Astrocyte (in vitro differentiated cells and primary cell): ENCODE data around the gene UBE2QL1. TPM values are rescaled to one million over a fixed set of nuclear protein-coding genes. Genes with fewer than 3 reads are reported as not detected.
A peak's percentile ranks its signal among the peaks of the same experiment; 100 is the strongest.

ENCODE experiments used
- DNase-seq: peaks from one replicate; pipeline ENCODE4 v3.0.0-alpha.2; 2010; ENCODE audit warnings: low read depth
- FAIRE-seq: peaks from 2 replicates; lab custom pipeline; 2011; peaks lifted over from hg19 to GRCh38; lab: Jason Lieb, UNC
- H2AFZ ChIP-seq: 2 replicates; pipeline ENCODE4 v1.6.0; 2012; ENCODE audit warnings: low read depth, low read length, inconsistent platforms
- H3K27ac ChIP-seq: 2 replicates; pipeline ENCODE4 v1.5.1; 2011; ENCODE audit warnings: low read depth, low read length, inconsistent platforms
- H3K27me3 ChIP-seq: 2 replicates; pipeline ENCODE4 v1.6.0; 2011; ENCODE audit warnings: low read length, inconsistent platforms; ENCODE audit not compliant: insufficient read depth
- H3K36me3 ChIP-seq: 2 replicates; pipeline ENCODE4 v1.5.1; 2011; ENCODE audit warnings: low read length, inconsistent platforms; ENCODE audit not compliant: insufficient read depth
- H3K4me1 ChIP-seq: 2 replicates; pipeline ENCODE4 v1.5.1; 2011; ENCODE audit warnings: low read length, inconsistent platforms; ENCODE audit not compliant: insufficient read depth
- H3K4me2 ChIP-seq: 2 replicates; pipeline ENCODE4 v1.6.0; 2012; ENCODE audit warnings: low read length, inconsistent platforms
- H3K4me3 ChIP-seq: 2 replicates; pipeline ENCODE4 v1.5.1; 2011; ENCODE audit warnings: low read depth, mild to moderate bottlenecking, low read length, inconsistent platforms; ENCODE audit not compliant: insufficient read depth
- H3K79me2 ChIP-seq: 2 replicates; pipeline ENCODE4 v1.6.0; 2012; ENCODE audit warnings: mild to moderate bottlenecking, low read length, inconsistent platforms; ENCODE audit not compliant: insufficient read depth
- H3K9ac ChIP-seq: 2 replicates; pipeline ENCODE4 v1.6.0; 2012; ENCODE audit warnings: mild to moderate bottlenecking, low read length, inconsistent platforms
- H3K9me3 ChIP-seq: 2 replicates; pipeline ENCODE4 v1.5.1; 2012; ENCODE audit warnings: low read depth, mild to moderate bottlenecking, low read length, inconsistent platforms; ENCODE audit not compliant: insufficient read depth
- H4K20me1 ChIP-seq: 2 replicates; pipeline ENCODE4 v1.6.0; 2012; ENCODE audit warnings: low read length, inconsistent platforms; ENCODE audit not compliant: insufficient read depth
- H3K27ac Mint-ChIP-seq: one replicate; pipeline ENCODE4 v1.8.0; 2021; ENCODE audit warnings: mild to moderate bottlenecking, mixed read lengths; ENCODE audit not compliant: unreplicated experiment
- H3K27me3 Mint-ChIP-seq: one replicate; pipeline ENCODE4 v1.8.0; 2021; ENCODE audit warnings: low read depth, mixed read lengths; ENCODE audit not compliant: unreplicated experiment
- H3K36me3 Mint-ChIP-seq: one replicate; pipeline ENCODE4 v1.8.0; 2021; ENCODE audit warnings: low read depth, mixed read lengths; ENCODE audit not compliant: unreplicated experiment
- H3K4me1 Mint-ChIP-seq: one replicate; pipeline ENCODE4 v1.8.0; 2021; ENCODE audit warnings: low read depth, mixed read lengths; ENCODE audit not compliant: unreplicated experiment
- H3K4me3 Mint-ChIP-seq: one replicate; pipeline ENCODE4 v1.8.0; 2021; ENCODE audit warnings: mild to moderate bottlenecking, moderate library complexity, mixed read lengths; ENCODE audit not compliant: unreplicated experiment
- H3K9me3 Mint-ChIP-seq: one replicate; pipeline ENCODE4 v1.8.0; 2021; ENCODE audit warnings: mild to moderate bottlenecking, mixed read lengths; ENCODE audit not compliant: unreplicated experiment
- CTCF ChIP-seq: IDR thresholded peaks from 2 replicates; pipeline ENCODE4 v1.5.1; 2011; ENCODE audit warnings: low read depth, mild to moderate bottlenecking, inconsistent platforms, low read length, moderate library complexity; ENCODE audit not compliant: insufficient read depth
- EZH2 ChIP-seq: IDR thresholded peaks from 2 replicates; pipeline ENCODE4 v1.6.1; 2012; ENCODE audit warnings: mild to moderate bottlenecking, low read length, inconsistent platforms; ENCODE audit not compliant: insufficient read depth
- total RNA-seq: library from RNA; stranded (reverse); gene quantifications from 2 replicates; pipeline ENCODE4 v1.2.1, GENCODE V29; 2021

The UBE2QL1 gene
- total RNA-seq, 1 donor from 2014 or later: 0.50 TPM

- no peak for FAIRE-seq
- Histone ChIP-seq H3K36me3 (no peaks in the 10 kb centered on the region), H2AFZ (no peak overlapping the region), H3K9me3 (no peaks in the 10 kb centered on the region), H4K20me1 (no peaks in the 10 kb centered on the region), H3K27ac (no peak overlapping the region), H3K4me3 (no peak overlapping the region), H3K4me1 (no peaks in the 10 kb centered on the region), H3K9ac (no peak overlapping the region), H3K79me2 (no peaks in the 10 kb centered on the region), H3K4me2 (no peak overlapping the region), H3K27me3 (no peaks in the 10 kb centered on the region)
- TF ChIP-seq CTCF (no peak), EZH2 (no peak)
- peaks cover 1% of the 10 kb centered on the region for H3K9me3 Mint-ChIP-seq
- no peaks in the 10 kb centered on the region for H3K36me3 Mint-ChIP-seq
- H3K27me3 Mint-ChIP-seq: peaks cover 11% of the 10 kb centered on the region
- no peak for DNase-seq
- peaks cover 37% of the 10 kb centered on the region for H3K4me1 Mint-ChIP-seq
- H3K4me3 Mint-ChIP-seq: no peak overlapping the region
- no peak overlapping the region for H3K27ac Mint-ChIP-seq
Observed at GRCh38 chr5:6403416-6403815, 45.2 kb upstream of the UBE2QL1 start.

GRCh38 chr5:6404129-6404528 is 44.5 kb upstream of the UBE2QL1 start:
- FAIRE-seq (no peak), DNase-seq (peak; percentile 33)
- H3K4me2 ChIP-seq: no peak overlapping the region
- peaks cover 41% of the 10 kb centered on the region for H3K4me1 Mint-ChIP-seq
- no peaks in the 10 kb centered on the region for H3K27me3 ChIP-seq
- no peak overlapping the region for H3K4me3 Mint-ChIP-seq
- H3K79me2 ChIP-seq: no peaks in the 10 kb centered on the region
- peaks cover 8% of the 10 kb centered on the region for H3K9me3 Mint-ChIP-seq
- H3K9me3 ChIP-seq: no peaks in the 10 kb centered on the region
- H3K4me3 ChIP-seq: no peak overlapping the region
- H3K27me3 Mint-ChIP-seq: peaks cover 13% of the 10 kb centered on the region
- H3K9ac ChIP-seq: no peak overlapping the region
- peaks cover under 1% of the 10 kb centered on the region for H3K36me3 Mint-ChIP-seq
- no peaks in the 10 kb centered on the region for H3K36me3 ChIP-seq
- no peaks in the 10 kb centered on the region for H3K4me1 ChIP-seq
- H3K27ac Mint-ChIP-seq: no peak overlapping the region
- no peak overlapping the region for H3K27ac ChIP-seq
- no peak for TF ChIP-seq CTCF
- TF ChIP-seq EZH2: no peak
- no peak overlapping the region for H2AFZ ChIP-seq
- no peaks in the 10 kb centered on the region for H4K20me1 ChIP-seq

- Mint-ChIP-seq H3K27me3 (peaks cover 16% of the 10 kb centered on the region), H3K4me1 (peaks cover 38% of the 10 kb centered on the region), H3K4me3 (no peak overlapping the region), H3K9me3 (peaks cover 10% of the 10 kb centered on the region), H3K27ac (no peak overlapping the region), H3K36me3 (peaks cover 3% of the 10 kb centered on the region)
- no peak for DNase-seq
- TF ChIP-seq CTCF (no peak), EZH2 (no peak)
- Histone ChIP-seq H3K27me3 (no peaks in the 10 kb centered on the region), H3K4me1 (no peaks in the 10 kb centered on the region), H3K4me3 (no peak overlapping the region), H2AFZ (no peak overlapping the region), H3K36me3 (no peaks in the 10 kb centered on the region), H4K20me1 (no peaks in the 10 kb centered on the region), H3K4me2 (no peak overlapping the region), H3K79me2 (no peaks in the 10 kb centered on the region), H3K9me3 (no peaks in the 10 kb centered on the region), H3K9ac (no peak overlapping the region), H3K27ac (no peak overlapping the region)
- FAIRE-seq: no peak
Observed at GRCh38 chr5:6405591-6405990, 43.1 kb upstream of the UBE2QL1 start.
